ENCODE data around the gene SP4.

Gene SP4

DNA sequence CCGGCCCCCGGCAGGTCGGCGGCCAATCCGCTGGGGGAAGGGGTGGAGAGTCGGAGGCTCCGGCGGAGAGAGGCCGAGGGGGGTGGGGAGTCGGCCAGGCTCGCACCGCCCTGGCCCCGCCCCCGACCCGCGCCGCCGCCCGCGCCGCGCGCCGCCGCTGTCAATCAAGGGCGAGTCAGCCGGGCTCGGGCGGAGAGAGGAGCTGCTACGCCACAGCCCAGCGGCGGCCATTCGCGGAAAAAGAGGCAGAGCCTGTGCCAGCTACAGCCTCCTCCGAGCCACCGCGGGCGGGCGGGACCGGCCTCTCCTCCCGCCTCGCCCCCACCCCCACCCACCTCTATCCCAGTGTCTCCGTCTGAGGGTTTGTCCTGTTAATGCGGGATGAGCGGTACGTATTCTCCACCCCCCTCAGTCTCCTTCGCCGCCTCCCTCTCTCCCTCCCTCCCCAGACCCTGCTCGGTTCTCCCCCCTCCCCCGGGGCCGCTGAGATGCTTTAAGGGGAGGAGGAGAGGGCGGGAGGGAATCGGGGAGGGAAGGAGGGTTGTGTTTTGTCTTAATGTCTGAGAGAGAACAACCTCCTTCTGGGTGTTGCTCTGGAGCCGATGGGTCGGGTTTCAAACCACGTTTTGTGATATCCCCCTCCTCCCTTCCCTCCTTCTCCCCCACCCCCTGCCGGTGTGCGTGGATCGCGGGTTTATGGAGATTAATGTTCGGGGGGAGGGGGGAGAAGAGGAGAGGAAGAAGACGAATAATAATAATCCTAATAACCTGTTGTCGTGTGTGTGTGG is at the start of gene SP4:
TSS of gene SP4 (plus strand) at position 213 of the 788 bp plus-strand sequence. CDS start at position 382, 169 bp downstream.
- peak; percentile 77 to 95 (median 83) for DNase-seq (ENCODE audit: low read depth in 2 of 3, low spot score in 2 of 3)

- no peak for DNase-seq (ENCODE audit: low read depth in 2 of 3, low spot score in 2 of 3)
Observed at GRCh38 chr7:21383227-21384220, 44.4 kb upstream of the SP4 start.

- no peak for DNase-seq (ENCODE audit: low read depth in 2 of 3, low spot score in 2 of 3)
Observed at GRCh38 chr7:21393937-21394336, 33.9 kb upstream of the SP4 start.

GRCh38 chr7:21401944-21402343 is 25.9 kb upstream of the SP4 start:
- no peak for DNase-seq (ENCODE audit: low read depth in 2 of 3, low spot score in 2 of 3)

DNA sequence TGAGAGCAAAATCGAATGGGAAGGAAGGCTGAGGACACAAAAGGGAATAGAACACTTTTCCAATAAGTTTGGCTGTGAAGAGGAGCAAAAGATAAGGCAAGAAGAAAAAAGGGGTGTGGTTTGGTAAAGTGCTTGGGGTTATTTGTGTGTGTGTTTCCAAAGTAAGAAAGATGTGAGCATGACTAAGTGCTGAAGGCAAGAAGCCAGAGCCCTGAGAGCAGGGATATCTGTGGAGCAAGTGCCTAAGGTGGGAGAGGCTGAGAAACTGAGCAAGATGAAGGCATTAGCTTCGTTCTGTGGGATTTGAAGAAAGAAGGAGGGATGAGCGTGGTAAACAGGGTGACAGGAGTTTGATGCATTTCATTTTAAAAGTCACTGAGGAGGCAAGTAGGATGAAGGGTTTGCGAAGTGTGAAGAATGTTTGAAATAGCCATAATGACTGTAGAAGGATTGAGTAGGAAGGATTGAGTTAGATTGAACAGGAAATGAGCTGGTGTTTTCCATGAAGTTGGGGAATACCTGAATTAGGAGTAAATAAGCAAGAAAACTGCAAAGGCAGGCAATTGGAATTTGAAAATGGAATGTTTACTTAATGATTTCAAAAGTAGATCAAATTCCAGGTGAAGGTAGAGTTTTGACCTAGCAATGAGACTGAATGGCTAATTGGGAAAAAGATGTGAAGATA is 19.9 kb upstream of the SP4 start:
- DNase-seq (ENCODE audit: low read depth in 2 of 3, low spot score in 2 of 3), result no peak

DNA sequence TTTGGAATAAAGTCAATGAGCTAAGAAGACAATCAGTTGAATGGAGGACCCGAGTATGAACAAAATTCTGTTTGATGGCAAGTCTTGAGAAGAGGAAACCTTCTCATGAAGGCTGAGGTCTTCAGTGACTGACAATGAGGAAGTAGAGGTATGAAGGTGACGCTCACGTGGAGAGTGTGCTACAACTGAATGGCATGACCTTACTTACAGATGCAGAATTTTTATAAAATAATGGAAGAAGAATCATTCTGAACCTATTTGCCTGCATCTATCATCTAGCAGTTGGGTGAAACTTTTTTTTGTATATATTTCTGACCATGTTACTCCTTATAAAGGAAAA is 19.4 kb upstream of the SP4 start:
- no peak for DNase-seq (ENCODE audit: low read depth in 2 of 3, low spot score in 2 of 3)

- no peak for DNase-seq (ENCODE audit: low read depth in 2 of 3, low spot score in 2 of 3)
Observed at GRCh38 chr7:21412410-21412851, 15.5 kb upstream of the SP4 start.

GRCh38 chr7:21412957-21413356 is 14.9 kb upstream of the SP4 start:
- DNase-seq (ENCODE audit: low read depth in 2 of 3, low spot score in 2 of 3), result no peak

DNA sequence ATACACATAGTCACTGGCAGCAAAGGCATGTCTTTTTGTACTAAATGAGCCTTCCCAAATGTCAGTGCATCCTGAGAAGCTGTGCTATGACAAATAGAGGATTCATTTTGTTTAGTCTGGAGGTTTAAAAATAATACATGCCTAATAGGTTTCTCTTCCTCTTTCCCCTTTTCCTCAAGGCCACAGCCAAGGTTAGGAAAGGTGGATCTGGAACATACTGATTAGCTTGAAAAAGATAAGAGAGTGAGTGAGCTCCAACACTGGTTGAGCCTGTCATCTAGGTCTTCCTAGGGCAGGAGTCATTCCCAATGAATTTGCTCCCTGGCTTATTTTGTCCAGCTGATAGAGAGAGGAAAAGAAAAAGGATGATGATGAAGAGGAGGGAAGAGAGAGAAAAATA is 14.4 kb upstream of the SP4 start:
- DNase-seq (ENCODE audit: low read depth in 2 of 3, low spot score in 2 of 3), result no peak

DNA sequence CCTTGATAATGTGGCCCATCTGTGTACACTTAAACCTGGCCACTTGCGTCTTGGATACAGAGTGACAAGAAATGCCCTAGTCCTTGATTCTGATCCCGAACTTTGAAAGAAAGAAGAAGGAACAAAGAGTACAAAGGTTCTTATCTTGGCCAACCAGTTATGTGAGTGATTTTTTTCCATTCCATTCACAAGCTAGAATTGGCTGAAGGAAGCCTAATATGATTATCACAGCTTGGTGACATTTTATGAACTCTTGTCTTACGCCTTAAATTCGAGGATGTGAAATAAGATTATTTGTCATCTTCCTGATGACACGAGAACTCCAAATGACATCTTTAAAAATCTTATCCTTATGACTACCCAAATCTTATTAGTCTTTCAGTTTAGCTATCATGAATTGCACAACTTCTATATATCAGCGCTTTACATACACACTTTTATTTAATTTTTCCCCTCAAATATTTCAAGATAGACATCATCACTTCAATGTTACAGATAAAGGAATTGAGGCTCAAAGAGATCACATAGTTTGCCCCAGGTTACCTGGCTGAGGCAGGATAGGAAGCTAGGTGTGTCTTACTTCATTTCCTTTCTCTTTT is 13.0 kb upstream of the SP4 start:
- DNase-seq (ENCODE audit: low read depth in 2 of 3, low spot score in 2 of 3), result no peak

DNA sequence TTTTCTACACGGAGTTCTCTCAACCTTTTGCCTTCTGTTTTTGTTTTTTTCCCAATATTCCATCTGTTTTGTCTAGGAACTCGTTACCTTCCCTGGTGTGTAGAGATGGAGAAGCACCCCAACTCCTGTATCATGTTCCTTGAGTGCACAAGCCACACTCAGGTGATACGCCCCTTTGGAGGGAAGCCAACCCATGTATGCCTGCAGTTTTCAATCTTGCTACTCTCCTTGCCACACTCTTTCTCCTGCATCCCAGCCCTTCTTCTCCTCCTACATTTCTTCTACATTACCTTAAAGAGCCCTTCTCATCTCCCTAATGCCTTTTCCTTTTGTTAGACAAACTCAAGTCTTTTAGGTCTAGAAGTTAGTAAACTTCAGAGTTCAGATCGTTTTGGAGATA is 10.2 kb upstream of the SP4 start:
- no peak for DNase-seq (ENCODE audit: low read depth in 2 of 3, low spot score in 2 of 3)

- no peak for DNase-seq (ENCODE audit: low read depth in 2 of 3, low spot score in 2 of 3)
Observed at GRCh38 chr7:21422751-21423150, 5.1 kb upstream of the SP4 start.

DNA sequence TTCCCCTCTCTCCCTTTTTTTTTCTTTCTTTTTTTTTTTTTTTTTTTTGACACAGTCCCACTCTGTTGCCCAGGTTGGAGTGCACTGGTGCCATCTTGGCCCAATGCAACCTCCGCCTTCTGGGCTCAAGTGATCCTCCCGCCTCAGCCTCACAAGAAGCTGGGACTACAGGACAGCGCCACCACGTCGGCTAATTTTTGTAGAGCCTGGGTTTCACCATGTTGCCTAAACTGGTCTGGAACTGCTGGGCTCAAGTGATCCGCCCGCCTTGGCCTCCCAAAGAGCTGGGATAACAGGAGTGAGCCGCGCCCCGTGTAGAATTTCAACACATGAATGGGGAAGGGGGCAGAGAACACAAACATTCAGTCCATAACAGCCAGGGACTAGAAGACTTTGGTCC is 2.6 kb upstream of the SP4 start:
- no peak for DNase-seq (ENCODE audit: low read depth in 2 of 3, low spot score in 2 of 3)

GRCh38 chr7:21426286-21427181 is 1.3 kb upstream of the SP4 start:
- DNase-seq (ENCODE audit: low read depth in 2 of 3, low spot score in 2 of 3), result no peak

DNA sequence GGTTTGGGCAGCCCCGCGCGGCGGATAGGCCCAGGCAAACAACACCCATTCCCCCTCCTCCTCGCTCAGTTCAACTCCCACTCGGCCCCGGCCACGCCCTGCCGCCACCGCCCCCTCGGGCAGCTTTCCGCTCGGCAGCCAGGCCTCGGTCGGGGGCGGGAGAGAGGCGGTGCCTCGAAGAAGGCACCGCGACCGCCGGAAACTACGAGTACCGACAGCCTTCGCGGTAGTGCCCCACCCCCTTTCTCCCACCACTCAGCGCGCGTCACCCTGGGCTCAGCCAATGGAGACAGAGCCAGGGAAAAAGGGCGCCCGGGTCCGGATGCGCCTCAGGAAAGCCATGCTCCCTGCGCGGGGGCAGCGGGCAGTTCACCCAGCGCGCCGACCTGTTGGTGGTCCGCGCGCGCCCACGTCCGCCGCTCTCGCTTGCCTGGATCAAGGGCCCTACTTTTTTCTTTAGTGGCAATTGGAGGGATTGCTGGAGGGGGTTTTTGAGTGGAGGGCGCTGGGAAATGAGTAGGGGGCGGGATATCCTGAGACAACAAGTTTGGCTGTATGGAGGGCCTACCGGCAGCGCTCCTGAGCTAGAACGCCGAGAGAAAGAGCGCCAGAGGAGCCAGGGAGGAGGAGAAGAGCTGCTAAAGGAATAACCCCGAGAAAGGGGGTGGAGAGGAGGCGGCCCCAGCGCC is 557 bp upstream of the SP4 start:
- peak; percentile 91 to 99 (median 93) for DNase-seq (ENCODE audit: low read depth in 2 of 3, low spot score in 2 of 3)

GRCh38 chr7:21428659-21428941 is 717 bp downstream of the SP4 start:
- DNase-seq (ENCODE audit: low read depth in 2 of 3, low spot score in 2 of 3), result no peak

DNA sequence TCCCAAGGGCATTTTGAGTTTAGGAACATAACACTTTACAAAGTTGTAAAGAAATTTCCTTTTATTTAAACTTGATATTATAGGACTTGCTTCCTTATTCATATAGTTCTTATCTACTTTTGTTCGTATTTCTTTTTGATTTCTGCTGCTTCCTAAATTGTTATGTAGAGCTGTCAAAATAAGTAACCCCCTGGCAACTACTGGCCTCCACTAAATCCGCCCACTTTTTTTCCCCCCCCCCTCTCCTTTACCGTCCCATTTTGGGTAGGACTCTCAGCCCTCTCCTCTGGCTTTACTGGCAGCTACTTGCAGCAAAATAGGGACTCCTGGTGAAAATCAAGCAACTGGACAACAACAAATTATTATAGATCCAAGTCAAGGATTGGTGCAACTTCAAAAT is 1.1 kb downstream of the SP4 start:
- no peak for DNase-seq (ENCODE audit: low read depth in 2 of 3, low spot score in 2 of 3)

DNA sequence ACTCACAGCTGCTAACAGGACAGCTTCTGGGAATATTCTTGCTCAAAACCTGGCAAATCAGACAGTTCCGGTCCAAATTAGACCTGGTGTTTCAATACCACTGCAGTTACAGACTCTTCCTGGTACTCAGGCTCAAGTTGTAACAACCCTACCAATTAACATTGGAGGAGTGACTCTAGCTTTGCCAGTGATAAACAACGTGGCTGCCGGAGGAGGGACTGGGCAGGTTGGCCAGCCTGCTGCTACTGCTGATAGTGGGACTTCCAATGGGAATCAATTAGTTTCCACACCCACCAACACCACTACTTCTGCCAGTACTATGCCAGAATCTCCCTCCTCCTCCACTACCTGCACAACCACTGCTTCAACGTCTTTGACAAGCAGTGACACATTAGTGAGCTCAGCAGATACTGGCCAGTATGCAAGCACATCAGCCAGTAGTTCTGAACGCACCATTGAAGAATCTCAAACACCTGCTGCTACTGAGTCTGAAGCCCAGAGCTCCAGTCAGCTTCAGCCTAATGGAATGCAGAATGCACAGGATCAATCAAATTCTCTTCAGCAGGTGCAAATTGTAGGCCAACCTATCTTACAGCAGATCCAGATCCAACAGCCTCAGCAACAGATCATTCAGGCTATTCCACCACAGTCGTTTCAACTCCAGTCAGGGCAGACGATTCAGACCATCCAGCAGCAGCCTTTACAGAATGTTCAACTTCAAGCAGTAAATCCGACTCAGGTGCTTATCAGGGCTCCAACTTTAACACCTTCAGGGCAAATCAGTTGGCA is 2.1 kb downstream of the SP4 start:
- no peak for DNase-seq (ENCODE audit: low read depth in 2 of 3, low spot score in 2 of 3)

DNA sequence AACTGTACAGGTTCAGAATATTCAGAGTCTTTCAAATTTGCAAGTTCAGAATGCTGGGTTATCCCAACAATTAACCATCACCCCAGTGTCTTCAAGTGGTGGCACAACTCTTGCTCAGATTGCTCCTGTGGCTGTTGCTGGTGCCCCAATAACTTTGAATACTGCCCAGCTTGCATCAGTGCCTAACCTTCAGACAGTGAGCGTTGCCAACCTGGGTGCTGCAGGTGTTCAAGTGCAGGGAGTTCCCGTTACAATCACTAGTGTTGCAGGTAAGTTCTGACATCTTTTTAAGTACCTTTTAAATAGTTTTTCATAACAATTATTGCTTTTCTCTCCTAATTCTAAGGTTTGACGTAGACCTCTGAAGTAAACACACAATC is 2.7 kb downstream of the SP4 start:
- no peak for DNase-seq (ENCODE audit: low read depth in 2 of 3, low spot score in 2 of 3)

Measured in activated CD8-positive, alpha-beta memory T cell treated with anti-CD3 and anti-CD28 coated beads for 48 hours (primary cell).